Measurements from ENCODE around the gene GRIK4. TPM values are rescaled to one million over a fixed set of nuclear protein-coding genes. Genes with fewer than 3 reads are reported as not detected.

Gene GRIK4
- total and polyA plus RNA-seq, 2 donors (not counting 1 experiment from before 2014, with no cell fraction given), result 0.12 to 0.27 TPM

- ATAC-seq (ENCODE audit: low read depth) (no peak), DNase-seq (no peak)
- no peaks in the 10 kb centered on the region for H3K36me3 ChIP-seq (replicated peaks in 1 of 2; ENCODE audit: control extremely low read depth in 1 of 2, control insufficient read depth in 1 of 2, extremely low read depth in 1 of 2, insufficient read depth in 2 of 2, low read length in 1 of 2)
- no peak overlapping the region for H2AFZ ChIP-seq (ENCODE audit: insufficient read depth, low read depth, low read length, poor library complexity, severe bottlenecking)
- no peak overlapping the region for H3K4me2 ChIP-seq (replicated peaks; ENCODE audit: low read depth, low read length, poor library complexity, severe bottlenecking)
- Mint-ChIP-seq H3K27ac (no peak overlapping the region), H3K9me3 (ENCODE audit: insufficient read depth) (no peaks in the 10 kb centered on the region), H3K4me1 (peaks cover 1% of the 10 kb centered on the region), H3K27me3 (peaks cover 72% of the 10 kb centered on the region), H3K4me3 (no peak overlapping the region)
- no peak overlapping the region for H3K9ac ChIP-seq (ENCODE audit: low read length)
- ChIA-PET POLR2A (no interaction called here), CTCF (interaction anchor here (0.6 to 1.6 kb wide), 2 partner anchors 87 to 179 kb away, joined by 3 to 4 read pairs; no protein-coding TSS in a partner anchor)
- no peaks in the 10 kb centered on the region for H3K9me3 ChIP-seq (ENCODE audit: control extremely low read depth in 1 of 3, control insufficient read depth in 2 of 3, insufficient read depth in 1 of 3, low read length in 2 of 3)
- no peak overlapping the region for H3K4me3 ChIP-seq (ENCODE audit: control extremely low read depth in 1 of 5, extremely low read depth in 1 of 5, insufficient read depth in 1 of 5, low read depth in 2 of 5, low read length in 4 of 5)
- no peak for TF ChIP-seq CTCF (IDR thresholded peaks at IDR 0.05)
- no peak for TF ChIP-seq EZH2 (IDR thresholded peaks at IDR 0.05; ENCODE audit: borderline replicate concordance, insufficient read depth, low read depth, low read length, poor library complexity, severe bottlenecking)
- WGBS (ENCODE audit: insufficient coverage), result 83% methylated on average over 1 of the region's 7 CpGs
- no peaks in the 10 kb centered on the region for H3K79me2 ChIP-seq (ENCODE audit: control insufficient read depth, insufficient read depth, low read length)
- no peaks in the 10 kb centered on the region for H4K20me1 ChIP-seq (ENCODE audit: control insufficient read depth, insufficient read depth, low read length, poor library complexity, severe bottlenecking)
- peaks cover 0 to 16% (median 12%) of the 10 kb centered on the region in 4 experiments for H3K27me3 ChIP-seq (replicated peaks in 1 of 4; ENCODE audit: control extremely low read depth in 1 of 4, control insufficient read depth in 3 of 4, insufficient read depth in 4 of 4, low read length in 3 of 4)
- intact Hi-C loops (cut with micrococcal nuclease), result no loop called here
- H3K27ac ChIP-seq (ENCODE audit: low read length in 2 of 2), result no peak overlapping the region
- H3K4me1 ChIP-seq (ENCODE audit: control insufficient read depth in 2 of 2, insufficient read depth in 2 of 2, low read length in 2 of 2), result peaks cover 0 to 2% of the 10 kb centered on the region in 2 donors
Observed at GRCh38 chr11:120505801-120506425, 5.6 kb upstream of the GRIK4 start.

GRCh38 chr11:120509346-120510053, 2.0 kb upstream of the GRIK4 start:
- POLR2A ChIA-PET, result no interaction called here
- no peak overlapping the region for H3K27ac ChIP-seq (ENCODE audit: low read length in 2 of 2)
- H3K27me3 Mint-ChIP-seq, result peaks cover 65% of the 10 kb centered on the region
- no peak overlapping the region for H3K9ac ChIP-seq (ENCODE audit: low read length)
- H3K4me3 ChIP-seq (ENCODE audit: control extremely low read depth in 1 of 5, extremely low read depth in 1 of 5, insufficient read depth in 1 of 5, low read depth in 2 of 5, low read length in 4 of 5), result no peak overlapping the region
- no peak overlapping the region for H3K4me2 ChIP-seq (replicated peaks; ENCODE audit: low read depth, low read length, poor library complexity, severe bottlenecking)
- H3K79me2 ChIP-seq (ENCODE audit: control insufficient read depth, insufficient read depth, low read length), result no peaks in the 10 kb centered on the region
- DNase-seq (no peak), ATAC-seq (ENCODE audit: low read depth) (no peak)
- H3K9me3 Mint-ChIP-seq (ENCODE audit: insufficient read depth), result no peaks in the 10 kb centered on the region
- peaks cover 0 to 33% (median 14%) of the 10 kb centered on the region in 4 experiments for H3K27me3 ChIP-seq (replicated peaks in 1 of 4; ENCODE audit: control extremely low read depth in 1 of 4, control insufficient read depth in 3 of 4, insufficient read depth in 4 of 4, low read length in 3 of 4)
- WGBS (ENCODE audit: insufficient coverage), result 76% methylated on average over 2 of the region's 7 CpGs
- H3K4me1 Mint-ChIP-seq, result peaks cover 3% of the 10 kb centered on the region
- H2AFZ ChIP-seq (ENCODE audit: insufficient read depth, low read depth, low read length, poor library complexity, severe bottlenecking), result no peak overlapping the region
- H3K27ac Mint-ChIP-seq, result no peak overlapping the region
- TF ChIP-seq EZH2 (IDR thresholded peaks at IDR 0.05; ENCODE audit: borderline replicate concordance, insufficient read depth, low read depth, low read length, poor library complexity, severe bottlenecking) (no peak), CTCF (IDR thresholded peaks at IDR 0.05) (no peak)
- H4K20me1 ChIP-seq (ENCODE audit: control insufficient read depth, insufficient read depth, low read length, poor library complexity, severe bottlenecking), result no peaks in the 10 kb centered on the region
- no peaks in the 10 kb centered on the region for H3K9me3 ChIP-seq (ENCODE audit: control extremely low read depth in 1 of 3, control insufficient read depth in 2 of 3, insufficient read depth in 1 of 3, low read length in 2 of 3)
- intact Hi-C loops (cut with micrococcal nuclease), result loop anchor here (2.0 to 5.0 kb wide), 2 partner anchors 172 to 1081 kb away; partner anchors contain the start of gene ARHGEF12
- H3K36me3 ChIP-seq (replicated peaks in 1 of 2; ENCODE audit: control extremely low read depth in 1 of 2, control insufficient read depth in 1 of 2, extremely low read depth in 1 of 2, insufficient read depth in 2 of 2, low read length in 1 of 2), result no peaks in the 10 kb centered on the region
- peak overlapping the region; percentile 42 for H3K4me3 Mint-ChIP-seq
- CTCF ChIA-PET, result interaction anchor here (0.6 to 3.6 kb wide), 6 partner anchors 21 to 685 kb away, joined by 3 to 62 read pairs (median 8); no protein-coding TSS in a partner anchor
- H3K4me1 ChIP-seq (ENCODE audit: control insufficient read depth in 2 of 2, insufficient read depth in 2 of 2, low read length in 2 of 2), result peaks cover 3 to 7% of the 10 kb centered on the region in 2 donors
